Activated CD4-positive, alpha-beta T cell treated with anti-CD3 and anti-CD28 coated beads, Interleukin-2, amount 50 U/mL, for 24 hours (primary cell): Measurements from ENCODE around the gene EN2.
"Not testable (repeated sequence)": the region's sequence is repeated elsewhere in the genome, so short reads cannot be mapped to it uniquely, and the experiment has no call there.

Source experiments
- DNase-seq, 2 donors: peaks; one replicate each; pipeline ENCODE4 v3.0.0-alpha.2; 2020; ENCODE audit warnings: low read depth in 1 of 2, low spot score in 1 of 2

EN2 gene

GRCh38 chr7:155425887-155426286, 32.0 kb upstream of the EN2 start:
- no peak for DNase-seq

GRCh38 chr7:155426543-155427410, 31.2 kb upstream of the EN2 start:
- DNase-seq = no peak

GRCh38 chr7:155427411-155428038, 30.4 kb upstream of the EN2 start:
- DNase-seq = no peak

- no peak for DNase-seq
Measured at GRCh38 chr7:155428171-155428834, 29.6 kb upstream of the EN2 start.

- no peak for DNase-seq
Measured at GRCh38 chr7:155429651-155430050, 28.3 kb upstream of the EN2 start.

GRCh38 chr7:155430606-155431005, 27.3 kb upstream of the EN2 start:
- no peak for DNase-seq

GRCh38 chr7:155431231-155431630, 26.7 kb upstream of the EN2 start:
- DNase-seq = no peak

GRCh38 chr7:155431711-155432110, 26.2 kb upstream of the EN2 start:
- no peak for DNase-seq

- no peak for DNase-seq
Measured at GRCh38 chr7:155435110-155435509, 22.8 kb upstream of the EN2 start.

GRCh38 chr7:155437836-155438235, 20.1 kb upstream of the EN2 start:
- no peak for DNase-seq

- DNase-seq = no peak
Measured at GRCh38 chr7:155438777-155439176, 19.2 kb upstream of the EN2 start.

GRCh38 chr7:155439311-155440017, 18.5 kb upstream of the EN2 start:
- DNase-seq = no peak

- DNase-seq = no peak
Measured at GRCh38 chr7:155440018-155440410, 17.9 kb upstream of the EN2 start.

- DNase-seq = no peak
Measured at GRCh38 chr7:155441856-155442255, 16.1 kb upstream of the EN2 start.

- no peak for DNase-seq
Measured at GRCh38 chr7:155444746-155445145, 13.2 kb upstream of the EN2 start.

GRCh38 chr7:155445606-155446005, 12.3 kb upstream of the EN2 start:
- DNase-seq = not testable (repeated sequence)

GRCh38 chr7:155447603-155448002, 10.3 kb upstream of the EN2 start:
- DNase-seq = no peak

GRCh38 chr7:155448632-155449007, 9.3 kb upstream of the EN2 start:
- no peak for DNase-seq

GRCh38 chr7:155449008-155449868, 8.7 kb upstream of the EN2 start:
- no peak for DNase-seq

GRCh38 chr7:155449869-155450557, 7.9 kb upstream of the EN2 start:
- DNase-seq = no peak
